HG03460 (cell line): ENCODE data around the gene DLGAP5.

Experiments
- ATAC-seq: cut with Tn5 transposase; IDR thresholded peaks from one replicate; pipeline ENCODE4 v1.9.1; 2021; ENCODE audit not compliant: unreplicated experiment

Gene DLGAP5

DNA sequence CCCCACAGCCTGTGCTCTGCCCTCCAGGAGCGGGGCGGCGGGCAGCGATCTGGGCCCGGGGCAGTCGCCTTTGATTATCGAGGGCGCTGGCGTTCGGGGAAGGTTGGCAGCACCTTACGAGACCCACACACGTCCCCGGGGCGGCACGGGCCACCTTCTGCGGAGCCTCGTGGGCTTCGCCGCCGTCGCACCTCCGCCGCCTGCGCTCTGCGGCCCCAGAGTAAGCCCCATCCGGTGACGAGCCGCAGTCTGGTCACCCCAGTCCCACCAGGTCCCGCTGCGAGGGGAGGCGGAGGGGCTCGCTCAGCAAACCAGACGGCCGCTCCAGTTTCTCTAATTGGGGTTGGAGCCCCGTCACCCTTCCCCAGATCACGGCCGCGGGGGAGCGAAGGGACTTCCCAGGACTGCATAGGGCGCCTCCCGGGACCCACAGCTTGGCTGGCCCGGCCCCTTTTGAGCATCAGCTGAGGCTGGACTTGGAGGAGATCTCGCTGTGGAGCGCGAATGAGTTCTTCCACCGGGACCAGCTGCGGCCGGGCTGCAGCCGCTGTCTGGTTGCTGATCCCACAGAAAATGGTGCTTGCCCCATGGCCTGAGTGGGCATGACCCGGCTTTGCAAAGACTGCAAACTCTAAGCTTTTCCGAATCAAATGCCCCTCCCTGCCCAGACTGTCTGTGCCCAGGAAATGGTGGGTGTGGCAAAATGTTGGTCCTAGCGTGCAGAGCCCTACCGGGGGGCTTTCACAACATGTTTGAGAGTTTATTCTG lies 61.8 kb downstream of the DLGAP5 start:
- ATAC-seq = peak; percentile 57

DNA sequence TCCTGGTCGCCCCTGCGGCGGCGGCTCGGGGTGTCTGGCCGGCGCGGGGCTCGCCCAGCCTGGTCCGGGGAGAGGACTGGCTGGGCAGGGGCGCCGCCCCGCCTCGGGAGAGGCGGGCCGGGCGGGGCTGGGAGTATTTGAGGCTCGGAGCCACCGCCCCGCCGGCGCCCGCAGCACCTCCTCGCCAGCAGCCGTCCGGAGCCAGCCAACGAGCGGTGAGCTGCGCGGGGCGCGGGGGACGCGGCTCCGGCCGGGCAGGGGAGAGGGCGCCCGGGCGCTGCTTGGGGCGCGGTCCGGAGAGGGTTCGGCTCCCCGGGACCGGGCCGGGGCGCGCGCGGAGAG lies 62.3 kb downstream of the DLGAP5 start, which contains the start of gene LGALS3:
Gene LGALS3, plus strand, starts transcription at position 167 of the 342 bp plus-strand sequence. CDS start 8,122 bp downstream, outside the sequence.
- ATAC-seq = peak; percentile 59

DNA sequence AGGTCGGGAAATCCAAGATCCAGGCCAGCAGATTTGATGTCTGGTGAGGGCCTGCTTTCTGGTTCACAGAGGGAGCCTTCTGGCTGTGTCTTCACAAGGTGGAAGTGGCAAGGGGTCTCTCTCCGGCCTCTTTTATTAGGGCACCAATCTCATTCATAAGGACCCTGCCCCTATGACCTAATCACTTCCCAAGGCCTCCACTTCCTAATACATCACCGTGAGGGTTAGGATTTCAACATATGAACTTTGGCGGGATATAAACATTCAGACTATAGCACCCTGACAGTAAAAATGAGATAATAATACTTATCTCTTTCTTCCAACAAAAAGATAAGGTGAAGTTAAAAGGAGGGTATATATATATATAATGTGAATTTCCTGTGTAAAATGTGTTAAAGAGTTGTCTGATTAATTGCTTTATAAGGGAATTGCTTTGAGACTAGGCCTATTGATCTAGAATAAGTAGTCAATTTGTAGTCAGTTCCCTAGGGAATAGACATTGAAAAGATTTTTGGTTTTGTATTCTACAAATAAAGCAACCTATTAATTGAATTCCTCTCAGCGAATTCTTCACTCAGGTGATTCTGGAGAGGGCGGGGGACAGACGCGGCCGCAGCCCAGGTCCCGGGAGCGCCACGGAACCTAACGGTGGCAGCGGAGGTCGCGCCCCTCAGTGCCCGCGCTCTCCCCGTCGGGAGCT lies 62.8 kb downstream of the DLGAP5 start:
- no peak for ATAC-seq

DNA sequence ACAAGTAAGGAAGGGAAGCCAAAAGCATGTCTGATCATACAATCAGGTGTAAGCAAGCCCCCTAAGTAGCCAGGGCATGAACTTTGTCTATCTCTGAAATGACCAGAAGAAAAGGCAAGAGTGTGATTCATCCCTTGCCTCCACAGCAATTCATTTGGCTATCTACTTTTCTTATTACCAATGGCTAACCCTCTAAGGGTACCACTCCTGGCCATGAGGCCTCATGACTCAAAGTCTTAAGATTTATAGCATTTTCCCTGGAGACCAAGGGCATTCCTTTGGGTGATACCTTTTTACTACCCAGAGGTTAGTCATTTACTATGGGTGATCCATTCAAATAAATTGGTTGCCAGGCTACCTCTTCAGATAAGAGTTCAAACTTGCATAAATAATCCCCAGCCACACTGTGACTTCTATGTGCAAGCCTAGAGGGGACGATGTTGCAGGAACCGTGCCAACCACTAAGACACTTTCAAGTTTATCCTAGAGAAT lies 63.9 kb downstream of the DLGAP5 start:
- no peak for ATAC-seq

DNA sequence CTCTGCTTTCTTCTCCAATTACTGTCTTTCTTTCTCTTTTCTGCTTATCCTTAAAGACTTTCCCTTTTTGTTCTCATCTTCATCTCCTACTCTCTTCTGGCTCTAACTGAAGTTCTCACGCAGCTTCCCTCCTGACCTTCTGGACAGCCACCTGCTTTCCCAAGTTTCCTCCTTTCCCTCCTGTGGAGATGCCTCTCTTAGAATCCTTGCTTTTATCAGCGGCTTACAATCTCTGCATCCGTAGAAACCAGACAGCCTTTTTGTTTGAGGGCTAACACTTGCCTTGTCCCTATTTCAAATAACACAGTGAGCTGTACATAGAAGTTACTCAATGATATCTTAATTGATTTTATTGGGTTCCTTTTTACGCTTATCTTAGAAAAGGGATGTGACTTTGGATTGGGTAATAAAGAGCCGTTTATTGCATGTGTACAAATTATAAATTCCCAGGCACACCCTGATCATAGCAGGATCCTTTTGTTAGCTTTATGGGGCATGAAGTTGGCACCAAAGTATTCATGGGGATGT lies 64.4 kb downstream of the DLGAP5 start:
- ATAC-seq = no peak

DNA sequence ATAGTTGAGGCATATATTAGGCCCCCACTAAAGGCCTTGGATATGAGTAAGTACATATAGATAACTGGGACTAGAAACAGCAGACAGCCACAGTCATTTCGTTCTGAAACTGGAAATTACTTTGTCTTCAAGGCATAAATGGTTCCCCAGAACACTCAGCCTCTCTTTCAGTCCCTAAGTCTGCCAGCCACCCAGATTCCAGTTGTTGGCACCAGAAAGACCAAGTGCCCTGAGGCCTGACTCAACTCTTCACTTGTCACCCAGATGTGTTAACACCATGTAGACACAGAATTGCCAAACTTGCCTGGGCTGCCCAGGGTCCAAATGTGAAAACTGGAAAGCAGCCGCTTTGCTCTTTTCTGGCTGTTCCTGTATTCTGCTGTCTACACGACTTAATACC lies 65.4 kb downstream of the DLGAP5 start:
- no peak for ATAC-seq

DNA sequence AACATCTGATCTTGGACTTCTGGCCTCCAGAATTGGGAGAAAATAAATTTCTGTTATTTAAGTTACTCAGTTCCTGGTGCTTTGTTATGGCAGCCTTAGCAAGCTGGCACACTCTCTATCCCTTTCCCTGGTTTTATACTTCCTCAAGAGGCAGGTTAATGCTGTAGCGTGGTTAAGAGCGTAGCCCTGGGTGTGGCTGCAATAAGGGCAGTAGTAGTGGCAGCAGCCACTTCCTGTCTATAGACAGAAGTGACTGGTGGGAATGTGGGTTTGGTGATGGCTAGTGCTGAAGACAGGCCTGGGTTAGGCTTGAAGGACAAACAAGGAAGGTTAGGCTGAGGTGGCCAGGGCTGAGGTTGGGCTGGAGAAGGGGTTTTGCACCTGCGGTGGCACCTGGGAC lies 66.0 kb downstream of the DLGAP5 start:
- ATAC-seq = no peak

DNA sequence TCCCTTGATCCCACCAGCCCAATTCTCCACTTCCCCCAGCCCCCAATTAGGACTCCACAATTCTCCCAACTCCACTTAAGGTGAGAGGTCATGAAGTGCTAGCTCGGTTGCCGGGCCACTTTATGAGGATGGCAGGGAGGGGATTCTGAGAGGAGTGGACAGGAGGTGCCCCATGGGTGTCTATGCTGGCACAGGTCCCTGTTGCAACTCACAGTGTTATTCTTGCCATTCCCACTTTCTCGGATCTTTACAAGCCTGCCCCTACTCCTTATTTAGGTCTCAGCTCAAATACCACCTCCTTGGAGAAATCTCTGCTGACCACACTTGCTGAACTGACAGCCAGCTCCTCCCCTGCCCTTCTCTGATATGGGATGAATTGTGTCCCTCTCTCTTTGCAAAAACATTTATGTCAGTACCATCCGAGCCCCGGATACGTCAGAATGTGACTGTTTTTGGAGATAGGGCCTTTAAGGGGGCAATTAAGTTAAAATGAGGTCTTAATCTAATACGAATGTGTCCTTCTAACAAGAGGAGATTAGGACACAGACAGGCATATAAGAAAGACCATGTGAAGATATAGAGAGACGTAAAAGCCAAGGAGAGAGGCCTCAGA lies 66.5 kb downstream of the DLGAP5 start:
- ATAC-seq = no peak

DNA sequence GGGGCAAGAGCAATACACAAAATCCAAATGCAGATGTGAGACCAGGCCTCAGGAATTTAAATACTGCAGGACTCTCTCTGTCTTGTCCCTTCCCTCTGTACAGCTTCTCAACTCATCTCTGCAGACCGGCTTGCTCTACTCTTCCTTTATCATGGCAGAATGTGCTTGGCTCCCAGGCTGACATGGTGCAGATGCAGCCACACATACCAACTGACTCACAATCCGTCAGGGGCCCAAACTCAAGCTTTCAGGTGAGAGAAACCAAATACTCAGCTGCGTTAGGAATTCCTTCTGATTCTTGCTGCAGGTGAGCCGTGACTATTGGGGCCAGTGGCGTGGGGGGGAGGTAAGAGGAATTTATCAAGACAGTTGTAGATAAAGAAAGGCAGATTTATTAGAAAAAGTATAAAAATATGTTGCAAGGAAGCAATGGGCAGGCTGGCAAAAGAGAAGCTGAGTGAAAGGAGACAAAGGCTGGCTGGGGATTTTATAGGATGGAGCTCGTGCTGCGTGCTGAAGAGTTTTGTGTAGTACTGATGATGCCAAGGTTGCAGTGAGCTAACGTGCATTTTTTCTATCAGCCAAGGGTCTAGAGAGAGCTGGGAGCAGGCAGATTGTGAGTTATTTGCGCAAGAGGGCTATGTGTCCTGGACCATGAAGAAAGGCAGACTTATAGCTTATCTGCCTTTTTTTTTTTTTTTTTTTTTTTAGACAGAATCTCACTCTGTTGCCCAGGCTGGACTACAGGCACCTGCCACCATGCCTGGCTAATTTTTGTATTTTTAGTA lies 67.3 kb downstream of the DLGAP5 start:
- ATAC-seq = no peak

DNA sequence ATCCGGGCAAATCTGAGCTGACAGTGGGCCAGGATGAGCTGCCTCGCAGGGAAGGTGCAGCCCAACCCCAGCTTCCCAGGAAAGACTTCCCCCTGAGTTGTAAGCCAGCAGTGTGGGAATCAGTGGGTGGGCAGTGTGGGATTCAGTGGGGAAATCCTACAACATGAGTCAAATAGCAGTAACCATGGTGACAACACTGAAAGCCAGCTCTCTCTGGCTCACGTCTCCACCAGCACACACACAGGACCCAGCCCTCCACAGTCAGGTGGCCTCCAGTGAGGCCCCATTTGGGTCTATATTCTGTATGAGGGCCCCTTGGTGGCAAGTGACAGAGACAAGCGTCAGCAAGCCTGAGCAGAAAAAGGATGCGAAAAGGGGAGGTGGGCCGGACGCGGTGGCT lies 68.3 kb downstream of the DLGAP5 start:
- no peak for ATAC-seq

DNA sequence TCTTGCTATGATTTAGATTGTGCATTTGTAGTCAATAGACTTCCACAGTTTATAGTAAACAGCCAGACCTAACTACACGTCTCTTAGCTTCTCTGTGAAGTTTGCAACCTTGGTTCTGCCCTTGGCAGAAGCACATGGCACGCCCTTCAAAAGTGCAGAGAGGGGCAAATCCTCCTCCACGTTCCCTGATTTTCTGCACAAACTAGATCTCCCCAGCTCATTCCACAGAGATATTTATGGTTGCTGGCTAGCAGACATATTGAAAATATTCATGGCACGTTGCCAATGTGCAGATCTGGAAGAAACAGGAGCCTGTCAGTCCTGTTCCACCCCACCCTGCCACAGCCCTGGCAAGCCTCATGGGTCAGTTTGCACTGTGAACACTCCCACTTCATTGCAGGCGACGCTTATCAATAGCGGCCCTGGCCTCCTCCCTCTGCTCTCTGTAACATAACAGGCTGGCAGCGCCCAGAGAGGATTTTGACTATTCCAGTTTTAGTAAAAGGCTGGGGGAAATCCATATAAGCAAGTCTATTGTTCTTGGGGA lies 68.9 kb downstream of the DLGAP5 start:
- ATAC-seq = no peak

DNA sequence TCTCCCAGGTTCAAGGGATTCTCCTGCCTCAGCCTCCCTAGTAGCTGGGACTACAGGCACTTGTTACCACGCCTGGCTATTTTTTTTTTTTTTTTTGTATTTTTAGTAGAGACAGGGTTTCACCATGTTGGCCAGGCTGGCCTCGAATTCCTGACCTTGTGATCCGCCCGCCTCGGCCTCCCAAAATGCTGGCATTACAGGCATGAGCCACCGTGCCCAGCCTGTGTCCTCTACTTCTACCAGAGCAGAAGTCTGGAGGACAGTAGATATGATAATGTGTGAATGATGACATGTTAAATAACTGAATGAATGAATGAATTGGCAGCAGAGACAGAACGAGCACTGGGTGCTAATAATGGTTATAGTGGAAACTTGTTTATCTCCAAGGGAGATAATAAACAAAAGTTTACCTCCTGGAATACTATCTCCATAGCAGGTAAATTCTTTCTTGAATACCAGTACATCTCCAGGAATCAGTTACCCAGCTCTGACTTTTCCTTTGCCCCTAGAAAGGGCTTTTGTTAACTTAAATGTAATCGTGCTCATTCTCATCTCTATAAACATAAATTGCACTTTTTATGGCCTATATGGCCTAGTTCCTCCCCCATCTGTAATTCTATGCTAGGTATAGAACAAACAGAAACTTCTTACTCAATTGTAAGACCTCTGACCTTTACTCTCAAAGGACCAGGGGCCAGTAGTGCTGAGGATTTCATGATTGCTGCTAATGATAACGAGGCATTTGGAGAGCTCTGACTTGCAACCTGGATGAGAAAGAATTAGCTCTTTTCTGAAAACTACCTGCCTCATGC lies 69.6 kb downstream of the DLGAP5 start:
- ATAC-seq = no peak

DNA sequence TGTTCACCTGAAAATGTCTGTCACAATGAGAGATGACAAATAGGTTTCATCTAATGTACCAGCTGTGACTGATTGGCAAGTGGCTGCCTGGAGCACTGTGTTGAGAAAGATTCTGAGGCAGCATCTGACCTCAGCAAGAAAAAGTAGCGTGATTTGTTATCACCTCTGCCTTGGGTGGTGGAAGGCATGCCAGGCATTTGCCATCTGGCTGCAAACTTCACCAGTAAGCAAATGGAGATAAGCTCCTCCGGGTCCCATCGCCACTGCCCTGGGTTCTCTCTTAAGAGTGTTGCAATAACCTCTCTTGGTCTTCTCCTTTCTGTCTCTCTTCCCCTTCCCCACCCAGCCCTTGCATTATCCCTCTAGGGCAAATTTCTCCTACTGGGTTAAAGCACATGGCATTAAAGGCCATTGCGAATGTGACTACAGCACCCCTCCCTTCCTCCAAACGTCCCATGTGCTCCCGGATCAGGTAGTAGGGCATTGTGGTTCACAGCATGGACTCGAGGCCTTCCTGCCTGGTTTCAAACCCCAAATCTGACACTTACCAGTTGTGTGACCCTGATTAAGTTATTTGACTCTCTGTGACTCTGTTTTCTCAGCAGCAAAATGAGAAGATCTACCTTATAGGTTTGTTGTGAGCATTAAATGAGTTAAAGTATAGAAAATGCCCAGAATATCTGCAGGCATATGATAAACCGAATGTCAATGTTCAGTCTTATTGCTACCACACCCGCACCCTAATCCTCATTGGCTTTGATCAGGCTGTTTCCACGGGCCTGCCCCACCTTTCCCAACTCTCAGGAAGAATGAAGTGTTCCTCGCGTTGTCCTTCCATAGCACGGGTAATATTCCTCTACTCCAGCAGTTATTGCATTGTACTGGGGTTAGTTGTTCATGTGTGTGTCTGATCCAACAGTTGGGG lies 70.6 kb downstream of the DLGAP5 start:
- ATAC-seq = no peak

DNA sequence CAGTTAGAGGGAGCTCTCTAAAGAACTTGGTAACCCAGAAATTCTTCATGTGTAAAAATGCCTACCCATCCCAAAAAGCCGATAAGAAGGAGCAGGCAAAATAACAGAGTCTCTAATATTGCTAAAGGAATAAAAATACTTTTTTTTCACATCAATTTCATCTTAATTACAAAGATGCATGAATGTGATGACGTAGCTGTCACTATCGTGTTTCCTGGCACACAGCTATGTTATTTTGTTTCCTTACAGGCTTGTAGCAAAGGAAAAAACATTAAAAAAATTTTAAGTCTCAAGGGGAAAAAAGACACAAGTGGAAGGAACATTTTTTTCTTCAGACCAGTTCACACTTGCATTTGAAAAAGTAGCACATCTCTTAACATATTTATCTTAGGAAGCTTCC lies 72.6 kb downstream of the DLGAP5 start:
- ATAC-seq = no peak

DNA sequence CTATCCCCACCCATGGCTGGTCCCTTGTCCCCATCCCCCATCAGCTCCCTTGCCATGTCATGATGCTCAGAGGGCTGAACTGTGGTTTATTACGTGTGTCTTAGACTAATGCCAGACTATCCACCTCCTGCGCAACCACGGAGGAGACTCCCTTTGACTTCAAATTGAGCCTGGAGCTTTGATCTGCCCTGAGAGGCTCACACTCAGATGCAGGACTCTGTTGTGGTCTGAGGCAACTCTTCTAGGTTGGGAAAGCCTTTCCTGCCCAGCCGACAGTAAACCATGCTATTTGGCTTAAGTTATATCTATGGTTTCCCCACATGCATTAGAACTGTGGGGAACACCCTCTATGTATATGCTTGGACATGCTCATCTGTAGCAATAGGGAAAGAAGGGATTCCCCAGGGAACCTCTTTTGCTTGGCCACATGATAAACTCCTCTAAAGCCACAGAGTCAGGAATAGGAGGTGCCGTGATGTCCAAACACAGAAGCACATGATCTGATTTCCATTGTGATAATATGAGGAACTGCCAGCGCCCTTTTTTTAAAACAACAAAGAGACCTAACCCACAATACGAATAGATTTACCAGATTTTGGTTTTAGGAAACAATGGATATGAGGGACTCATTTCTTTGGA lies 73.5 kb downstream of the DLGAP5 start:
- ATAC-seq = no peak

DNA sequence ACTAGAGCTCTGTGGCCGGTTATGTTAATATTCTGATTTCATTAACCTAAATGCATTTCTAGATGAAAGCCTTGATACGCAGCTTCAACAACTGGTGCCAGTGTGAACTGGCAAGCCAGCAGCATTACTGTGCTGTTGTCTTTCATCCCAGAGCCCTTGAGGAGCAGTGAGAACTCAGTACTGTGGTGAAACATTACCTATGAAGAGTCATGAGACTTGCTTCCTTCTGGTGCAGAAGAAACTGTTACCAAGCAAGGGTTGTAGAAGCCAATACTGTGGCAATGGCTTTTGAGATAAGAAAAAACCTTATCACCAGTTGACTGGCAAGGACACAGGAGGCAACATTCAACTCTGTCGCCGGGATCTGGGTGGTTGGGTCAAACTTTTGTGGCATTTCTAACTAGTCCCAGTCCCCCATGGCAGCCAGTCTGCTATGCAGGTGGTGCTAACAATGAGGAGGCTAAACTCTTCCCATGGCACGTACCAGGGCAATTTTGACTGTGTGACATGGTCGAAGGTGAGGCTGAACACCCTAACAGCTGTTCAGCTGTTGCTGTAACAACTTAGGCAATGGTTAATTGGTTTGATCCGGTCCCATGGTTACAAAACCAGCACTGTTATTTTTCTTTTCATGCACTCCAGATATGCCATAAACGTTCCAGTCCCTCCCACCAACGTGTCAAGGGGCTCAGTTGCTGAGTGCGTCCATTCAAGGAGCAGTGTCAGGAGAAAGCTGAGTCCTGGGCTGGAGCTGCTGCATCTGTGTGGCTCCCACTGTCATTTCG lies 74.9 kb downstream of the DLGAP5 start:
- no peak for ATAC-seq

DNA sequence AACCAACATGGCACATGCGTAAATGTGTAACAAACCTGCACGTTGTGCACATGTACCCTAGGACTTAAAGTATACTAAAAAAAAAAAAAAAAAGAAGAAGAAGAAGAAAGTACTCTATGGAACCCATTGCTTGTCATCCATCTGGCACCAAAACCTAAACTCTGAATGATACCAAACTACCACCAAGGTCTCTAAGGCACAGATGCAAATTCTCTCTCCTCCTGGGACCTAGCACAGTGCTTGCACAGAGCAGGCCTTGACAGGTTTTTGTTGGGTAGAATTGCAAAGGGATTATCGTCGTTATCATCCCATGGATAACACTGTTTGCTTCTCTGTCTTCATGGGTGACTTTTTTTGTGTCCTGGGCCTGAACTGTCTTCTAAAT lies 75.5 kb downstream of the DLGAP5 start:
- ATAC-seq = no peak

DNA sequence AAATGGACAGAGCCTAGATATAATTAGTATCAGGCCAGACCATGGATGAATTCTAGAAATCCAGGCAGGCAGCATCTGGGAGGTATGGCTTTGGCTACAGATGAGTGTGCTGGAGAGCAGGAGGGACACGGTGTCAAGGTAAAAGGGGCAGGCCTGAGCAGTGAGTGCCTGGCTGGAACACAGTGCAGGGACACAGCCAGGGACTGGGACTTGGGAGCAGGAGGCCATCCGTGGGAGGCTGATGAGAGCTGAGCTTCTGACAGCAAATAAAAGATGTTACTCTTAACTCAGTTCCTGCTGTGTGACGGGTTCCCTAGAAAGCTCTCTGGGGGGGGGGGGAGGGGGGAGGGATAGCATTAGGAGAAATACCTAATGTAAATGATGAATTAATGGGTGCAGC lies 75.9 kb downstream of the DLGAP5 start:
- no peak for ATAC-seq
